Measurements from ENCODE around the gene RAP2A. TPM values are rescaled to one million over a fixed set of nuclear protein-coding genes. Genes with fewer than 3 reads are reported as not detected.

Gene RAP2A
- total RNA-seq, 3 donors from 2014 or later (not counting 1 experiment from before 2014, with no cell fraction given): 25.9 to 48.1 (median 30.9) TPM

DNA sequence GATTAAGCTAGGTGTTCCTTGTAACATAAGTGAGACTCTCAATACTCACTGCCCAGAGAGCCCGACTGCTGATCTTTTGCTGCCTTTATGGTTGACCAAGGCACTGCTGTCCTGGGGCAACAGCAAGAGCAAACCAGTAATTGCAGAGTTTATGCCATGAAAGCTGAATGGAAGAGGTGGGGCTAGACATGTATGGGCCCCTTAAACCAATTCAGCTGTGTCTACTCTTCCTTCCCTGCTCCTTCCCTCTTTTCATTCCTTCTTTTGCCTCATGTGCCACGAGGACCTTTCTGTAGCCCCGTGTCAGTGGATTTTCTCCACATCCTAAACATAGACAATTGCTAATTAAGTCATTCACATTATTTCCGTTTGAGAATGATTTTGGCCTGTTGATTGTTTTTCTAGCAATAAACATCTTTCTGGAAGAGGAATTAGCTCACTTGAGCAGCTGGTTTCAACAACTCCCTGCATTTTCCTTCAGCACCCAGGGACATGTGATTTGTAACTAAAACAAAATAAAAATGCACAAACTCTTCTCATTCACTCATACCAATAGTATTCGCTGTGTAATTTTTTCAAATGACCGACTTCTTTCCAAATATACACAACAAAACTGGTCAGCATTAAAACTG is 40.5 kb downstream of the RAP2A start:
- Histone ChIP-seq H3K9me3 (ENCODE audit: control insufficient read depth, insufficient read depth, low read length) (no peaks in the 10 kb centered on the region), H3K27me3 (ENCODE audit: control insufficient read depth, insufficient read depth, low read length) (no peaks in the 10 kb centered on the region), H3K4me3 (ENCODE audit: low read length) (no peak overlapping the region), H3K27ac (ENCODE audit: low read length) (no peak overlapping the region), H3K4me1 (ENCODE audit: control insufficient read depth, insufficient read depth, low read length) (no peaks in the 10 kb centered on the region), H3K36me3 (ENCODE audit: control insufficient read depth, insufficient read depth, low read length) (no peaks in the 10 kb centered on the region)
- DNase-seq (no peak), ATAC-seq (no peak)
- intact Hi-C loops (cut with micrococcal nuclease): no loop called here
- Mint-ChIP-seq H3K27me3 (ENCODE audit: low read depth in 2 of 2) (peaks cover 0 to 8% of the 10 kb centered on the region in 2 donors), H3K9me3 (no peaks in the 10 kb centered on the region), H3K4me3 (no peak overlapping the region), H3K4me1 (peaks cover 0 to 7% of the 10 kb centered on the region in 2 donors), H3K27ac (no peak overlapping the region), H3K36me3 (no peaks in the 10 kb centered on the region)
- 96% methylated on average over 6 of the region's 6 CpGs for WGBS (ENCODE audit: insufficient coverage)
- TF ChIP-seq CTCF (IDR thresholded peaks at IDR 0.05): no peak

GRCh38 chr13:97475011-97475410 is 41.0 kb downstream of the RAP2A start:
- Histone ChIP-seq H3K27ac (ENCODE audit: low read length) (no peak overlapping the region), H3K36me3 (ENCODE audit: control insufficient read depth, insufficient read depth, low read length) (no peaks in the 10 kb centered on the region), H3K4me1 (ENCODE audit: control insufficient read depth, insufficient read depth, low read length) (no peaks in the 10 kb centered on the region), H3K4me3 (ENCODE audit: low read length) (no peak overlapping the region), H3K27me3 (ENCODE audit: control insufficient read depth, insufficient read depth, low read length) (no peaks in the 10 kb centered on the region), H3K9me3 (ENCODE audit: control insufficient read depth, insufficient read depth, low read length) (no peaks in the 10 kb centered on the region)
- no peak for DNase-seq
- Mint-ChIP-seq H3K4me1 (peaks cover 0 to 7% of the 10 kb centered on the region in 2 donors), H3K27me3 (ENCODE audit: low read depth in 2 of 2) (peaks cover 0 to 8% of the 10 kb centered on the region in 2 donors), H3K4me3 (no peak overlapping the region), H3K9me3 (no peaks in the 10 kb centered on the region), H3K27ac (no peak overlapping the region), H3K36me3 (no peaks in the 10 kb centered on the region)
- 82% methylated on average over 3 of the region's 4 CpGs for WGBS (ENCODE audit: insufficient coverage)
- ATAC-seq: no peak
- no peak for TF ChIP-seq CTCF (IDR thresholded peaks at IDR 0.05)
- intact Hi-C loops (cut with micrococcal nuclease): no loop called here

DNA sequence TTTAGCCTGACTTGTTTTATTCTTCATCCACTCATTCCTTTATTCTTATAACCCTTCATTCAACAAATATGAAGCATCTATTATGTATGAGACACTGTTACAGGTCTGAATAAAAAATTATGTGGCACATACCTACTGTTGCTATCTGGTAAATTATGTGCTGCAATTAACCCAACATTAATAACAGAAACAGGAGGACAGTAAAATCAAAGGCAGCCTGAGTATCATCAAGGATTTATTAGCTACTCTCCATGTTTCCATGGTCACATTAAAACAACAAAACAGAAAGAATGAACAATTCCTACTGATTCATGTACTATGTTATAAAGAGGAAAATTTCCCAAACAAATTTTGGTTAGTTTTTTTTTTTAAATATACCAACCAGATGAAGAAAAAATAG is 43.9 kb downstream of the RAP2A start:
- Histone ChIP-seq H3K27ac (ENCODE audit: low read length) (no peak overlapping the region), H3K4me1 (ENCODE audit: control insufficient read depth, insufficient read depth, low read length) (no peaks in the 10 kb centered on the region), H3K27me3 (ENCODE audit: control insufficient read depth, insufficient read depth, low read length) (no peaks in the 10 kb centered on the region), H3K4me3 (ENCODE audit: low read length) (no peak overlapping the region), H3K9me3 (ENCODE audit: control insufficient read depth, insufficient read depth, low read length) (no peaks in the 10 kb centered on the region), H3K36me3 (ENCODE audit: control insufficient read depth, insufficient read depth, low read length) (no peaks in the 10 kb centered on the region)
- no peak overlapping the region for H3K4me3 Mint-ChIP-seq
- H3K36me3 Mint-ChIP-seq: no peaks in the 10 kb centered on the region
- H3K27me3 Mint-ChIP-seq (ENCODE audit: low read depth in 2 of 2): peaks cover 0 to 8% of the 10 kb centered on the region in 2 donors
- no peaks in the 10 kb centered on the region for H3K4me1 Mint-ChIP-seq
- no peak overlapping the region for H3K27ac Mint-ChIP-seq
- H3K9me3 Mint-ChIP-seq: no peaks in the 10 kb centered on the region
- DNase-seq: no peak
- no peak for TF ChIP-seq CTCF (IDR thresholded peaks at IDR 0.05)
- intact Hi-C loops (cut with micrococcal nuclease): no loop called here
- no peak for ATAC-seq

DNA sequence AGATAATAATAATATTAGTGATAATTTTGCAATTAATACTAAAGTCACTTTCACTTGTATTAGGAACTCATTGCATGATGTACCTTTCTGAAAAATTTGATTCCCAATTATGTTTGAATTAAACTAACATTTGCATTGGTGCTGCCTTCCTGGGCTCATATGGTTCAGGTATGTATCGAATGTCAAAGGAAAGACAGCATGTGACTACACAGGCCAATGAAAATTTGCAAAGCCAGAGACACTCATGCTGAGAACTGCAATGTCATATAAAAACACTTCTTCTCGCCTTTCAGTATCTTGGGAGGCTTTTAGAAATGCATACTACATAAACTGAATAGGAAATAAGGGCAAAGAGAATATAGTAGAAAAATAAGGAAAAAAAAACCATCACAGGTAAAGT is 44.3 kb downstream of the RAP2A start:
- H3K9me3 Mint-ChIP-seq: no peaks in the 10 kb centered on the region
- Histone ChIP-seq H3K4me1 (ENCODE audit: control insufficient read depth, insufficient read depth, low read length) (no peaks in the 10 kb centered on the region), H3K27me3 (ENCODE audit: control insufficient read depth, insufficient read depth, low read length) (no peaks in the 10 kb centered on the region), H3K27ac (ENCODE audit: low read length) (no peak overlapping the region), H3K9me3 (ENCODE audit: control insufficient read depth, insufficient read depth, low read length) (no peaks in the 10 kb centered on the region), H3K4me3 (ENCODE audit: low read length) (no peak overlapping the region), H3K36me3 (ENCODE audit: control insufficient read depth, insufficient read depth, low read length) (no peaks in the 10 kb centered on the region)
- whole genome bisulfite sequencing (ENCODE audit: insufficient coverage): 90% methylated on average over 1 of the region's 2 CpGs
- H3K27me3 Mint-ChIP-seq (ENCODE audit: low read depth in 2 of 2): peaks cover 0 to 8% of the 10 kb centered on the region in 2 donors
- intact Hi-C loops (cut with micrococcal nuclease): no loop called here
- no peak overlapping the region for H3K27ac Mint-ChIP-seq
- no peak for ATAC-seq
- H3K36me3 Mint-ChIP-seq: no peaks in the 10 kb centered on the region
- no peak for TF ChIP-seq CTCF (IDR thresholded peaks at IDR 0.05)
- no peak for DNase-seq
- H3K4me3 Mint-ChIP-seq: no peak overlapping the region
- H3K4me1 Mint-ChIP-seq: no peaks in the 10 kb centered on the region
